Activated B cell treated with CpG ODN at 0.5 μM for 24 hours (primary cell): Measurements from ENCODE around the gene NDST1. TPM values are rescaled to one million over a fixed set of nuclear protein-coding genes. Genes with fewer than 3 reads are reported as not detected.
"Not testable (repeated sequence)": the region's sequence is repeated elsewhere in the genome, so short reads cannot be mapped to it uniquely, and the experiment has no call there.

Experiments used
- ATAC-seq: fragments of 200-7000 bp; cut with Tn5 transposase; one replicate; pipeline ENCODE4 v1.10.0; 2021; ENCODE audit warnings: low read depth, mild to moderate bottlenecking, moderate library complexity
- CTCF ChIA-PET: fragments of 350-600 bp; sonication (Branson Sonifier 250); formaldehyde crosslinking; loops from one replicate; lab custom pipeline; 2021; ENCODE audit warnings: antibody characterized with exemption; lab: Charles Lee
- POLR2A ChIA-PET: fragments of 350-600 bp; sonication (Branson Sonifier 250); formaldehyde crosslinking; loops from one replicate; lab custom pipeline; 2021; ENCODE audit warnings: antibody characterized with exemption; lab: Charles Lee
- DNase-seq: peaks from one replicate; pipeline ENCODE4 v3.0.0; 2022
- H3K27ac Mint-ChIP-seq: one replicate; pipeline ENCODE4 v1.8.0; 2020; ENCODE audit warnings: mixed read lengths
- H3K27me3 Mint-ChIP-seq: one replicate; pipeline ENCODE4 v1.8.0; 2021; ENCODE audit warnings: mixed read lengths
- H3K36me3 Mint-ChIP-seq: one replicate; pipeline ENCODE4 v1.8.0; 2021; ENCODE audit warnings: low read depth, mixed read lengths
- H3K4me1 Mint-ChIP-seq: one replicate; pipeline ENCODE4 v1.8.0; 2021; ENCODE audit warnings: mixed read lengths
- H3K4me3 Mint-ChIP-seq: one replicate; pipeline ENCODE4 v1.8.0; 2020; ENCODE audit warnings: mild to moderate bottlenecking, mixed read lengths
- H3K9me3 Mint-ChIP-seq: one replicate; pipeline ENCODE4 v1.8.0; 2020; ENCODE audit warnings: mixed read lengths
- CTCF ChIP-seq: fragments of 200-600 bp; IDR thresholded peaks from one replicate; pipeline ENCODE4 v1.8.0; 2022; ENCODE audit warnings: antibody characterized with exemption, mild to moderate bottlenecking
- intact Hi-C: fragments of 100-400 bp; cut with micrococcal nuclease; formaldehyde crosslinking; loops from one replicate; pipeline ENCODE4 v1.15.1; 2024
- total RNA-seq: library from RNA; stranded (reverse); gene quantifications from 2 replicates; pipeline ENCODE4 v1.2.3, GENCODE V29; 2022

Gene NDST1
- total RNA-seq, 1 donor from 2014 or later = 8.1 TPM

DNA sequence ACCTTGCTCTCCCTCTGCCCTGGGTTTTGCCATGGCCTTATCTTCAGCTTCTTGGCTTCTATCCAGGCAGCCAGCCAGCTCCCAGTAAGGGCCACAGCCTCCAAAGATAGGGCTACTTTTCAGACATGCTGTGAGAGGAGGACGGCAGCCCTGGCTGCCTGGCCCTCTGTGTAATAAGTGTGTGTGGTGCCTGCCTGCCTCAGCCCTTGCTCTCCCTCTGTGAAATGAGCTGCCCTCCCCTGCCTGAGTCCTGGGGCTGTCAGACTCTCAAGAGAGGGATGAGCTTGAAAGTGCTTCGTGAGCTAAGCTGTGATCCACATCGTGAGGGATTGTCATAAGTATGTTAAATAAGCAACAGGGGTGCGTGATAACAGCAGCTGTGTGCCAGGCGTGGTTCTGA, 8.1 kb downstream of the NDST1 start:
- no peaks in the 10 kb centered on the region for H3K9me3 Mint-ChIP-seq
- no peak for TF ChIP-seq CTCF
- no peak for ATAC-seq
- intact Hi-C loops = no loop called here
- H3K36me3 Mint-ChIP-seq = no peaks in the 10 kb centered on the region
- no peaks in the 10 kb centered on the region for H3K27me3 Mint-ChIP-seq
- POLR2A ChIA-PET = no interaction called here
- no peak overlapping the region for H3K4me3 Mint-ChIP-seq
- peaks cover 2% of the 10 kb centered on the region for H3K4me1 Mint-ChIP-seq
- CTCF ChIA-PET = no interaction called here
- DNase-seq = no peak
- H3K27ac Mint-ChIP-seq = no peak overlapping the region

DNA sequence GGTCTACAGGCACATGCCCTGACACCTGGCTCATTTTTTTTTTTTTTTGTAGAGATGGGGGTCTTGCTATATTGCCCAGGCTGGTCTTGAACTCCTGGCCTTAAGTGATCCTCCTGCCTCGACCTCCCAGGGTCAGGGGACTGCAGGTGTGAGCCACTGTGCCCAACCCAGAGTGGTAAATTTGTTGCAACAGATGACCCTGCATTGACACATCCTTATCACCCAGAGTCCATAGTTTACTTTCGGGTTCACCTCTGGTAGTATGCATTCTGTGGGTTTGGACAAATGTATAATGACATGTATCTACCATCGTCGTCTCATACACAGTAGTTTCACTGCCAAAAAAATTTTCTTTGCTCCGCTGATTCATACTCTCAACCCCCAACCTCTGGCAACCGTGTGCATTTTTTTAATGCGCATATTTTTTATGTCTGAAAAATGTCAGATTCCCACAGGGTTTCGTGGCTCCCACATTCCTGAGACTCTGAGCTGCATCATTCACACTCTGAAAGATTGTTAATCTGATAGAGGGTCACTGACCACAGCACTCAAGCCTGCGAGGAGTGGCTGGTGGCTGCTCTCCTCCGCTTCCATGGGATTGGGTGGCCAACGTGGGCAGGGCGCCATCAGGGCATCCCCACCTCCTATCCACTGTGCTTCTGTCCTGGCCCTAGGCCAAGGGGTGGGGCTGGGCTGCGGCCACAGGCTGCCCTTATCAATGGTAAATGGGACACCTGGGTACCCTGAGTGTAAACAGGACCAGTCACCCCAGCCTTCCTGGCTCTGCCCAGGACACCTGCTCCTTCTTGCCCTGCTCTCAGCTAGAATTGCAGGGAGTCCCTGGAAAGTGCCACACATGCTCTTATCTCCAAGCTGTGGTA, 9.6 kb downstream of the NDST1 start:
- intact Hi-C loops = no loop called here
- Mint-ChIP-seq H3K4me3 (no peak overlapping the region), H3K27me3 (no peaks in the 10 kb centered on the region), H3K36me3 (no peaks in the 10 kb centered on the region), H3K4me1 (peaks cover 2% of the 10 kb centered on the region), H3K9me3 (no peaks in the 10 kb centered on the region), H3K27ac (no peak overlapping the region)
- DNase-seq = no peak
- POLR2A ChIA-PET = interaction anchor here (0.6 kb wide), 1 partner anchor 33 kb away, joined by 4 read pairs; no protein-coding TSS in a partner anchor
- TF ChIP-seq CTCF = no peak
- ATAC-seq = no peak
- CTCF ChIA-PET = no interaction called here

- ATAC-seq, H3K9me3 Mint-ChIP-seq, H3K4me3 Mint-ChIP-seq, H3K36me3 Mint-ChIP-seq, CTCF ChIA-PET, intact Hi-C loops, H3K27me3 Mint-ChIP-seq, DNase-seq, H3K27ac Mint-ChIP-seq, H3K4me1 Mint-ChIP-seq: not testable (repeated sequence)
- POLR2A ChIA-PET = interaction anchor here (0.6 kb wide), 1 partner anchor 32 kb away, joined by 4 read pairs; no protein-coding TSS in a partner anchor
These were observed 11.0 kb downstream of the NDST1 start for GRCh38 chr5:150518712-150519559.

GRCh38 chr5:150519560-150519945, 11.6 kb downstream of the NDST1 start:
- POLR2A ChIA-PET = interaction anchor here (0.6 kb wide), 1 partner anchor 17 kb away, joined by 4 read pairs; no protein-coding TSS in a partner anchor

More at GRCh38 chr5:150519560-150519945, 11.6 kb downstream of the NDST1 start:
- no peak overlapping the region for H3K4me3 Mint-ChIP-seq
- CTCF ChIA-PET = interaction anchor here (1.1 kb wide), 1 partner anchor 59 kb away, joined by 3 read pairs; no protein-coding TSS in a partner anchor
- H3K27ac Mint-ChIP-seq = no peak overlapping the region
- H3K9me3 Mint-ChIP-seq = no peaks in the 10 kb centered on the region
- DNase-seq (no peak), ATAC-seq (no peak)
- H3K27me3 Mint-ChIP-seq = no peaks in the 10 kb centered on the region
- H3K36me3 Mint-ChIP-seq = no peaks in the 10 kb centered on the region
- intact Hi-C loops = no loop called here
- no peak for TF ChIP-seq CTCF
- H3K4me1 Mint-ChIP-seq = peaks cover 2% of the 10 kb centered on the region
